H1 (cell line): Measurements from ENCODE around the gene TTC39A. TPM values are rescaled to one million over a fixed set of nuclear protein-coding genes. Genes with fewer than 3 reads are reported as not detected.

ENCODE experiments used
- CTCF ChIA-PET: fragments of 300-600 bp; sonication (Branson Sonifier 250); formaldehyde crosslinking; loops from one replicate; lab custom pipeline; 2021; ENCODE audit not compliant: partially characterized antibody; lab: Charles Lee
- POLR2A ChIA-PET: fragments of 300-600 bp; sonication (Branson Sonifier 250); formaldehyde crosslinking; loops from one replicate; lab custom pipeline; 2021; ENCODE audit warnings: inconsistent platforms; ENCODE audit not compliant: partially characterized antibody; lab: Charles Lee
- DNase-seq, 2 experiments: peaks; one replicate each; pipeline versions ENCODE4 v3.0.0 to v3.0.0-alpha.2; 2010 to 2022; ENCODE audit warnings: low spot score in 2 of 2, low read depth in 1 of 2, mixed read lengths in 1 of 2
- FAIRE-seq: peaks from 2 replicates; lab custom pipeline; 2011; peaks lifted over from hg19 to GRCh38; lab: Jason Lieb, UNC
- H2AFZ ChIP-seq: 2 replicates; pipeline ENCODE4 v1.8.1; 2012; ENCODE audit warnings: low read length, inconsistent platforms
- H2AK5ac ChIP-seq: 2 replicates; pipeline ENCODE4 v1.6.1; 2013; ENCODE audit warnings: low read depth, low read length
- H2BK120ac ChIP-seq: replicated peaks from 2 replicates; pipeline ENCODE3; 2013; ENCODE audit warnings: low read depth, low read length, inconsistent platforms
- H2BK12ac ChIP-seq: 2 replicates; pipeline ENCODE4 v1.6.1; 2013; ENCODE audit warnings: low read depth, low read length
- H2BK15ac ChIP-seq: 2 replicates; pipeline ENCODE4 v1.6.1; 2013; ENCODE audit warnings: low read length
- H2BK20ac ChIP-seq: 2 replicates; pipeline ENCODE4 v1.6.1; 2013; ENCODE audit warnings: low read length
- H2BK5ac ChIP-seq: 2 replicates; pipeline ENCODE4 v1.6.1; 2013; ENCODE audit warnings: low read depth, low read length
- H3K14ac ChIP-seq: 2 replicates; pipeline ENCODE4 v1.6.1; 2013; ENCODE audit warnings: inconsistent platforms; ENCODE audit not compliant: insufficient read length
- H3K18ac ChIP-seq: 2 replicates; pipeline ENCODE4 v1.6.1; 2013; ENCODE audit warnings: low read length; ENCODE audit errors: extremely low read depth
- H3K23ac ChIP-seq: 2 replicates; pipeline ENCODE4 v1.6.1; 2013; ENCODE audit warnings: inconsistent platforms; ENCODE audit not compliant: insufficient read length
- H3K23me2 ChIP-seq: 2 replicates; pipeline ENCODE4 v1.6.1; 2013; ENCODE audit warnings: low read depth, low read length
- H3K27ac ChIP-seq: 2 replicates; pipeline ENCODE4 v1.6.1; 2011; ENCODE audit warnings: low read depth, low read length, inconsistent platforms
- H3K27me3 ChIP-seq, 4 experiments: replicated peaks in 1 of 4; 1 replicate in 1 of 4; 2 replicates in 3 of 4; pipeline versions ENCODE4 v1.6.1 to v1.8.1; 2011 to 2013; ENCODE audit warnings: low read length in 3 of 4, mild to moderate bottlenecking in 3 of 4, inconsistent platforms in 2 of 4, mixed read lengths in 2 of 4, moderate library complexity in 1 of 4; ENCODE audit not compliant: control insufficient read depth in 3 of 4, insufficient read depth in 3 of 4; ENCODE audit errors: extremely low read depth in 1 of 4
- H3K36me3 ChIP-seq, 4 experiments: 2 replicates each; pipeline versions ENCODE4 v1.6.1 to v1.8.1; 2011 to 2013; ENCODE audit warnings: mild to moderate bottlenecking in 4 of 4, low read length in 3 of 4, moderate library complexity in 2 of 4, control low read depth in 1 of 4, inconsistent platforms in 1 of 4; ENCODE audit not compliant: insufficient read depth in 4 of 4, control insufficient read depth in 2 of 4
- H3K4ac ChIP-seq: replicated peaks from 2 replicates; pipeline ENCODE3; 2013; ENCODE audit warnings: low read length, low read depth, mixed read lengths, inconsistent platforms; ENCODE audit not compliant: insufficient read length
- H3K4me1 ChIP-seq, 4 experiments: replicated peaks in 1 of 4; 1 replicate in 1 of 4; 2 replicates in 3 of 4; pipeline versions ENCODE4 v1.6.1 to v1.8.1; 2011 to 2013; ENCODE audit warnings: low read length in 3 of 4, inconsistent platforms in 2 of 4, mixed read lengths in 1 of 4; ENCODE audit not compliant: insufficient read depth in 4 of 4, control insufficient read depth in 3 of 4
- H3K4me2 ChIP-seq, 2 experiments: 2 replicates each; pipeline versions ENCODE4 v1.6.1 to v1.8.1; 2011 to 2013; ENCODE audit warnings: low read depth in 2 of 2, low read length in 2 of 2, control low read depth in 1 of 2, inconsistent platforms in 1 of 2, mild to moderate bottlenecking in 1 of 2; ENCODE audit not compliant: insufficient read depth in 1 of 2
- H3K4me3 ChIP-seq, 4 experiments: fragments of 200-600, 300-600 bp in 1 of 4; sonication (generic), shearing (Covaris generic), sonication (Bioruptor Twin) in 1 of 4; 2 replicates each; pipeline versions ENCODE4 v1.5.1 to v1.8.1; 2011 to 2016; ENCODE audit warnings: low read length in 4 of 4, low read depth in 3 of 4, control low read depth in 2 of 4, inconsistent platforms in 2 of 4, mild to moderate bottlenecking in 2 of 4, mixed read lengths in 1 of 4, moderate library complexity in 1 of 4; ENCODE audit not compliant: insufficient read depth in 2 of 4; ENCODE audit errors: extremely low read depth in 1 of 4
- H3K56ac ChIP-seq: replicated peaks from 2 replicates; pipeline ENCODE3; 2013; ENCODE audit warnings: low read depth, mild to moderate bottlenecking, mixed read lengths, low read length, inconsistent platforms; ENCODE audit not compliant: insufficient read length
- H3K79me1 ChIP-seq: 2 replicates; pipeline ENCODE4 v1.6.1; 2013; ENCODE audit warnings: low read depth, low read length, control low read depth
- H3K79me2 ChIP-seq, 2 experiments: 2 replicates each; pipeline versions ENCODE4 v1.6.1 to v1.8.1; 2012 to 2013; ENCODE audit warnings: low read length in 2 of 2, mild to moderate bottlenecking in 2 of 2, inconsistent platforms in 1 of 2; ENCODE audit not compliant: insufficient read depth in 2 of 2, control insufficient read depth in 1 of 2
- H3K9ac ChIP-seq, 4 experiments: replicated peaks in 1 of 4; 1 replicate in 1 of 4; 2 replicates in 3 of 4; pipeline versions ENCODE4 v1.6.1 to v1.8.1; 2011 to 2013; ENCODE audit warnings: low read depth in 3 of 4, low read length in 3 of 4, control low read depth in 2 of 4, mild to moderate bottlenecking in 2 of 4, moderate library complexity in 2 of 4, inconsistent platforms in 1 of 4; ENCODE audit errors: extremely low read depth in 1 of 4
- H3K9me3 ChIP-seq, 2 experiments: 2 replicates each; pipeline versions ENCODE4 v1.6.1 to v1.8.1; 2012 to 2013; ENCODE audit warnings: mild to moderate bottlenecking in 2 of 2, moderate library complexity in 2 of 2, control low read depth in 1 of 2, inconsistent platforms in 1 of 2, low read depth in 1 of 2, low read length in 1 of 2, mixed read lengths in 1 of 2; ENCODE audit not compliant: insufficient read depth in 2 of 2
- H4K20me1 ChIP-seq, 2 experiments: replicated peaks in 1 of 2; 2 replicates each; pipeline versions ENCODE3 to v1.8.1; 2011 to 2013; ENCODE audit warnings: inconsistent platforms in 2 of 2, low read length in 2 of 2, mild to moderate bottlenecking in 1 of 2; ENCODE audit not compliant: insufficient read depth in 2 of 2, control insufficient read depth in 1 of 2
- H4K5ac ChIP-seq: 2 replicates; pipeline ENCODE4 v1.6.1; 2013; ENCODE audit warnings: low read length, low read depth, mixed read lengths, inconsistent platforms; ENCODE audit not compliant: insufficient read length
- H4K8ac ChIP-seq: 2 replicates; pipeline ENCODE4 v1.8.0; 2013; ENCODE audit warnings: mild to moderate bottlenecking, moderate library complexity, low read length, inconsistent platforms; ENCODE audit not compliant: insufficient read depth; ENCODE audit errors: extremely low read depth
- H4K91ac ChIP-seq: replicated peaks from 2 replicates; pipeline ENCODE3; 2013; ENCODE audit warnings: low read length, mixed read lengths, inconsistent platforms; ENCODE audit not compliant: insufficient read length
- ATF3 ChIP-seq: IDR thresholded peaks from 2 replicates; pipeline ENCODE4 v1.6.1; 2011; ENCODE audit warnings: low read depth, mild to moderate bottlenecking, low read length; ENCODE audit not compliant: insufficient read depth
- RXRA ChIP-seq: IDR thresholded peaks from 2 replicates; pipeline ENCODE4 v1.6.1; 2011; ENCODE audit warnings: low read depth, mild to moderate bottlenecking, low read length, moderate library complexity; ENCODE audit not compliant: insufficient read depth
- WGBS, 2 experiments: shearing (Covaris generic) in 1 of 2; methylation state at CpG; one replicate each; pipeline versions ENCODE4 v1.1.6 to v1.1.7; 2013 to 2015; ENCODE audit warnings: low lambda C conversion rate in 2 of 2, mixed read lengths in 2 of 2, inconsistent platforms in 1 of 2, low coverage in 1 of 2, missing lambda C conversion rate in 1 of 2; ENCODE audit not compliant: insufficient replicate concordance in 2 of 2, insufficient coverage in 1 of 2, insufficient read length in 1 of 2; ENCODE audit errors: extremely low coverage in 1 of 2, missing lambda C conversion rate in 1 of 2; 5-methylcytosine and 5-hydroxymethylcytosine counted together
- polyA plus RNA-seq, 7 experiments: library from polyadenylated mRNA; depleted of rRNA in 3 of 7; stranded (reverse) in 5 of 7; unstranded in 2 of 7; fragments of >200 nt in 5 of 7; fragments of 200-250 nt in 2 of 7; gene quantifications; 1 replicate in 5 of 7; 2 replicates in 1 of 7; 4 replicates in 1 of 7; pipeline versions ENCODE4 v1.2.1 to v1.2.3, GENCODE V29; 2011 to 2013; ENCODE audit warnings: missing spikeins in 2 of 7, mixed read lengths in 2 of 7
- total RNA-seq: library from RNA; stranded (reverse); fragmentation: NEBNext Ultra II Directional; extraction: Animal tissue kit (Norgen Biotek cat#: 25700); gene quantifications from 2 replicates; pipeline ENCODE4 v1.2.1, GENCODE V29; 2021

TTC39A gene
- total and polyA plus RNA-seq, 2 of the 8 experiments (the other 6 are each of a cell fraction or from before 2014, with no cell fraction given) = 5.5 to 5.8 TPM

- no peak overlapping the region for H2AK5ac ChIP-seq
- no peak overlapping the region for H2BK120ac ChIP-seq
- no peak overlapping the region for H3K56ac ChIP-seq
- no peak overlapping the region for H3K4me3 ChIP-seq
- TF ChIP-seq ATF3 = no peak
- TF ChIP-seq RXRA = no peak
- H2BK5ac ChIP-seq = no peak overlapping the region
- DNase-seq = no peak
- H3K4me1 ChIP-seq = no peaks in the 10 kb centered on the region; a peak in 1 of 7 replicates
- no peak overlapping the region for H3K23ac ChIP-seq
- H2BK12ac ChIP-seq = no peak overlapping the region
- H3K23me2 ChIP-seq = no peaks in the 10 kb centered on the region
- CTCF ChIA-PET = no interaction called here
- H3K79me1 ChIP-seq = no peaks in the 10 kb centered on the region
- H3K79me2 ChIP-seq = no peaks in the 10 kb centered on the region
- no peaks in the 10 kb centered on the region for H3K9me3 ChIP-seq
- no peak overlapping the region for H3K4me2 ChIP-seq
- no peaks in the 10 kb centered on the region for H3K36me3 ChIP-seq
- POLR2A ChIA-PET = no interaction called here
- H3K9ac ChIP-seq = no peak overlapping the region
- H2AFZ ChIP-seq = no peak overlapping the region
- H3K4ac ChIP-seq = no peak overlapping the region
- no peak overlapping the region for H4K5ac ChIP-seq
- H4K91ac ChIP-seq = no peak overlapping the region
- H4K20me1 ChIP-seq = no peaks in the 10 kb centered on the region
- no peak overlapping the region for H3K18ac ChIP-seq
- no peak overlapping the region for H3K14ac ChIP-seq
- 77% methylated on average over 5 of the region's 5 CpGs; no CpG with 5 or more reads in 1 of the 2 experiments for WGBS, 2 experiments
- H3K27me3 ChIP-seq = no peaks in the 10 kb centered on the region
- no peak overlapping the region for H2BK20ac ChIP-seq
- no peak overlapping the region for H4K8ac ChIP-seq
- FAIRE-seq = no peak
- H2BK15ac ChIP-seq = no peak overlapping the region
- no peak overlapping the region for H3K27ac ChIP-seq
Observed at GRCh38 chr1:51283979-51284378, 46.4 kb downstream of the TTC39A start.
